ENCODE data around the gene CYP4F2. TPM values are rescaled to one million over a fixed set of nuclear protein-coding genes. Genes with fewer than 3 reads are reported as not detected.

CYP4F2 gene
- total and polyA plus RNA-seq, 2 of the 8 experiments (the other 6 are each of a cell fraction or from before 2014, with no cell fraction given) = not detected

- Histone ChIP-seq H3K4me2 (ENCODE audit: insufficient read depth in 1 of 2, low read depth in 2 of 2, low read length in 2 of 2) (no peak overlapping the region), H3K23me2 (ENCODE audit: low read depth, low read length) (no peaks in the 10 kb centered on the region), H2AK5ac (ENCODE audit: low read depth, low read length) (no peak overlapping the region), H4K91ac (replicated peaks; ENCODE audit: insufficient read length, low read length) (no peak overlapping the region), H3K18ac (ENCODE audit: extremely low read depth, low read length) (no peak overlapping the region), H3K27ac (ENCODE audit: low read depth, low read length) (no peak overlapping the region), H3K79me1 (ENCODE audit: low read depth, low read length) (no peaks in the 10 kb centered on the region), H3K23ac (ENCODE audit: insufficient read length) (no peak overlapping the region), H4K20me1 (replicated peaks in 1 of 2; ENCODE audit: control insufficient read depth in 1 of 2, insufficient read depth in 2 of 2, low read length in 2 of 2) (no peaks in the 10 kb centered on the region), H3K9me3 (ENCODE audit: insufficient read depth in 2 of 2, low read depth in 1 of 2, low read length in 1 of 2) (peaks cover 57 to 62% of the 10 kb centered on the region in 2 experiments), H3K4ac (replicated peaks; ENCODE audit: insufficient read length, low read depth, low read length) (no peak overlapping the region), H3K4me1 (replicated peaks in 1 of 4; ENCODE audit: control insufficient read depth in 3 of 4, insufficient read depth in 4 of 4, low read length in 3 of 4) (no peaks in the 10 kb centered on the region), H3K56ac (replicated peaks; ENCODE audit: insufficient read length, low read depth, low read length) (no peak overlapping the region), H4K8ac (ENCODE audit: extremely low read depth, insufficient read depth, low read length) (no peak overlapping the region), H3K9ac (replicated peaks in 1 of 4; ENCODE audit: extremely low read depth in 1 of 4, low read depth in 3 of 4, low read length in 3 of 4) (no peak overlapping the region), H3K36me3 (ENCODE audit: control insufficient read depth in 2 of 4, insufficient read depth in 4 of 4, low read length in 3 of 4) (no peaks in the 10 kb centered on the region; a peak in 1 of 8 replicates), H3K27me3 (replicated peaks in 1 of 4; ENCODE audit: control insufficient read depth in 3 of 4, extremely low read depth in 1 of 4, insufficient read depth in 3 of 4, low read length in 3 of 4) (no peaks in the 10 kb centered on the region), H3K4me3 (ENCODE audit: extremely low read depth in 1 of 4, insufficient read depth in 2 of 4, low read depth in 3 of 4, low read length in 4 of 4) (no peak overlapping the region), H2BK15ac (ENCODE audit: low read length) (no peak overlapping the region), H2BK120ac (replicated peaks; ENCODE audit: low read depth, low read length) (no peak overlapping the region), H3K14ac (ENCODE audit: insufficient read length) (no peak overlapping the region), H2BK20ac (ENCODE audit: low read length) (no peak overlapping the region), H2BK12ac (ENCODE audit: low read depth, low read length) (no peak overlapping the region), H2AFZ (ENCODE audit: low read length) (no peak overlapping the region), H4K5ac (ENCODE audit: insufficient read length, low read depth, low read length) (no peak overlapping the region), H2BK5ac (ENCODE audit: low read depth, low read length) (no peak overlapping the region), H3K79me2 (ENCODE audit: control insufficient read depth in 1 of 2, insufficient read depth in 2 of 2, low read length in 2 of 2) (no peaks in the 10 kb centered on the region)
- DNase-seq (ENCODE audit: low read depth in 1 of 2, low spot score in 2 of 2) = no peak
- FAIRE-seq = no peak
- POLR2A ChIA-PET (ENCODE audit: partially characterized antibody) = no interaction called here
- CTCF ChIA-PET (ENCODE audit: partially characterized antibody) = no interaction called here
- WGBS, 2 experiments (ENCODE audit: extremely low coverage in 1 of 2, insufficient coverage in 1 of 2, insufficient read length in 1 of 2, insufficient replicate concordance in 2 of 2, low coverage in 1 of 2, low lambda C conversion rate in 2 of 2, missing lambda C conversion rate in 1 of 2) = 68% methylated on average over 3 of the region's 3 CpGs; no CpG with 5 or more reads in 1 of the 2 experiments
- no peak for TF ChIP-seq EGR1 (IDR thresholded peaks at IDR 0.05; ENCODE audit: borderline replicate concordance, low read depth, low read length)
- no peak for TF ChIP-seq TEAD4 (IDR thresholded peaks at IDR 0.05; ENCODE audit: low read depth, low read length)
- TF ChIP-seq KDM4A (IDR thresholded peaks at IDR 0.05; ENCODE audit: low read depth, low read length, severe bottlenecking) = no peak
- TF ChIP-seq ASH2L (IDR thresholded peaks at IDR 0.05; ENCODE audit: low read length) = no peak
- no peak for TF ChIP-seq HDAC6 (IDR thresholded peaks at IDR 0.05; ENCODE audit: low read depth, low read length)
- TF ChIP-seq FOSL1 (IDR thresholded peaks at IDR 0.05; ENCODE audit: insufficient read depth, low read depth, low read length) = no peak
Measured at GRCh38 chr19:15885167-15885566, 12.7 kb downstream of the CYP4F2 start.

Measured in H1 (cell line).